Activated naive CD8-positive, alpha-beta T cell (primary cell): ENCODE measurements around the gene NTM.

Experiments used
- H3K27ac Mint-ChIP-seq: one replicate; pipeline ENCODE4 v1.8.0; 2021; ENCODE audit warnings: mixed read lengths
- H3K27me3 Mint-ChIP-seq: one replicate; pipeline ENCODE4 v1.8.0; 2021; ENCODE audit warnings: mixed read lengths
- H3K36me3 Mint-ChIP-seq: one replicate; pipeline ENCODE4 v1.8.0; 2021; ENCODE audit warnings: mixed read lengths
- H3K4me1 Mint-ChIP-seq: one replicate; pipeline ENCODE4 v1.8.0; 2021; ENCODE audit warnings: low read depth, mixed read lengths
- H3K4me3 Mint-ChIP-seq: one replicate; pipeline ENCODE4 v1.8.0; 2021; ENCODE audit warnings: mild to moderate bottlenecking, mixed read lengths
- H3K9me3 Mint-ChIP-seq: one replicate; pipeline ENCODE4 v1.8.0; 2021; ENCODE audit warnings: low read depth, mixed read lengths

NTM gene

GRCh38 chr11:131771471-131771870 is 401.1 kb downstream of the NTM start:
- H3K9me3 Mint-ChIP-seq = no peaks in the 10 kb centered on the region
- H3K27ac Mint-ChIP-seq = no peak overlapping the region
- H3K4me1 Mint-ChIP-seq = no peaks in the 10 kb centered on the region
- H3K36me3 Mint-ChIP-seq = no peaks in the 10 kb centered on the region
- no peak overlapping the region for H3K4me3 Mint-ChIP-seq
- peaks cover 2% of the 10 kb centered on the region for H3K27me3 Mint-ChIP-seq

GRCh38 chr11:131773626-131774025 is 403.2 kb downstream of the NTM start:
- Mint-ChIP-seq H3K36me3 (no peaks in the 10 kb centered on the region), H3K4me1 (no peaks in the 10 kb centered on the region), H3K9me3 (no peaks in the 10 kb centered on the region), H3K27me3 (no peaks in the 10 kb centered on the region), H3K4me3 (no peak overlapping the region), H3K27ac (no peak overlapping the region)

- Mint-ChIP-seq H3K36me3 (no peaks in the 10 kb centered on the region), H3K27ac (no peak overlapping the region), H3K4me3 (no peak overlapping the region), H3K4me1 (no peaks in the 10 kb centered on the region), H3K9me3 (no peaks in the 10 kb centered on the region), H3K27me3 (no peaks in the 10 kb centered on the region)
Measured at GRCh38 chr11:131776211-131776610, 405.8 kb downstream of the NTM start.

- Mint-ChIP-seq H3K36me3 (no peaks in the 10 kb centered on the region), H3K9me3 (no peaks in the 10 kb centered on the region), H3K4me3 (no peak overlapping the region), H3K27me3 (peaks cover 2% of the 10 kb centered on the region), H3K27ac (no peak overlapping the region), H3K4me1 (no peaks in the 10 kb centered on the region)
Measured at GRCh38 chr11:131785801-131786200, 415.4 kb downstream of the NTM start.

GRCh38 chr11:131787119-131787518 is 416.7 kb downstream of the NTM start:
- H3K36me3 Mint-ChIP-seq = no peaks in the 10 kb centered on the region
- H3K27me3 Mint-ChIP-seq = peaks cover 2% of the 10 kb centered on the region
- H3K9me3 Mint-ChIP-seq = no peaks in the 10 kb centered on the region
- H3K4me1 Mint-ChIP-seq = no peaks in the 10 kb centered on the region
- H3K4me3 Mint-ChIP-seq = no peak overlapping the region
- H3K27ac Mint-ChIP-seq = no peak overlapping the region

- no peaks in the 10 kb centered on the region for H3K9me3 Mint-ChIP-seq
- H3K4me3 Mint-ChIP-seq = no peak overlapping the region
- no peaks in the 10 kb centered on the region for H3K36me3 Mint-ChIP-seq
- peaks cover 2% of the 10 kb centered on the region for H3K27me3 Mint-ChIP-seq
- no peaks in the 10 kb centered on the region for H3K4me1 Mint-ChIP-seq
- no peak overlapping the region for H3K27ac Mint-ChIP-seq
Measured at GRCh38 chr11:131790586-131790985, 420.2 kb downstream of the NTM start.

GRCh38 chr11:131792243-131792642 is 421.8 kb downstream of the NTM start:
- peaks cover 2% of the 10 kb centered on the region for H3K27me3 Mint-ChIP-seq
- H3K9me3 Mint-ChIP-seq = no peaks in the 10 kb centered on the region
- H3K4me3 Mint-ChIP-seq = no peak overlapping the region
- H3K36me3 Mint-ChIP-seq = no peaks in the 10 kb centered on the region
- no peak overlapping the region for H3K27ac Mint-ChIP-seq
- no peaks in the 10 kb centered on the region for H3K4me1 Mint-ChIP-seq

- no peak overlapping the region for H3K27ac Mint-ChIP-seq
- H3K9me3 Mint-ChIP-seq = no peaks in the 10 kb centered on the region
- H3K4me1 Mint-ChIP-seq = no peaks in the 10 kb centered on the region
- no peak overlapping the region for H3K4me3 Mint-ChIP-seq
- H3K27me3 Mint-ChIP-seq = no peaks in the 10 kb centered on the region
- no peaks in the 10 kb centered on the region for H3K36me3 Mint-ChIP-seq
Measured at GRCh38 chr11:131796089-131796488, 425.7 kb downstream of the NTM start.

- no peak overlapping the region for H3K4me3 Mint-ChIP-seq
- no peak overlapping the region for H3K27ac Mint-ChIP-seq
Measured at GRCh38 chr11:131796541-131796940, 426.1 kb downstream of the NTM start.

GRCh38 chr11:131800452-131800851 is 430.0 kb downstream of the NTM start:
- Mint-ChIP-seq H3K27ac (no peak overlapping the region), H3K27me3 (no peaks in the 10 kb centered on the region), H3K36me3 (no peaks in the 10 kb centered on the region), H3K4me3 (no peak overlapping the region), H3K9me3 (no peaks in the 10 kb centered on the region), H3K4me1 (no peaks in the 10 kb centered on the region)

More at GRCh38 chr11:131796541-131796940, 426.1 kb downstream of the NTM start:
- no peaks in the 10 kb centered on the region for H3K36me3 Mint-ChIP-seq
- no peaks in the 10 kb centered on the region for H3K4me1 Mint-ChIP-seq
- no peaks in the 10 kb centered on the region for H3K9me3 Mint-ChIP-seq
- no peaks in the 10 kb centered on the region for H3K27me3 Mint-ChIP-seq

GRCh38 chr11:131802440-131803115 is 432.2 kb downstream of the NTM start:
- H3K27ac Mint-ChIP-seq = no peak overlapping the region
- H3K36me3 Mint-ChIP-seq = no peaks in the 10 kb centered on the region
- H3K27me3 Mint-ChIP-seq = no peaks in the 10 kb centered on the region
- no peak overlapping the region for H3K4me3 Mint-ChIP-seq
- H3K4me1 Mint-ChIP-seq = no peaks in the 10 kb centered on the region
- no peaks in the 10 kb centered on the region for H3K9me3 Mint-ChIP-seq

GRCh38 chr11:131807876-131808275 is 437.5 kb downstream of the NTM start:
- Mint-ChIP-seq H3K4me1 (no peaks in the 10 kb centered on the region), H3K9me3 (no peaks in the 10 kb centered on the region)

GRCh38 chr11:131808470-131808869 is 438.1 kb downstream of the NTM start:
- no peaks in the 10 kb centered on the region for H3K36me3 Mint-ChIP-seq
- H3K4me1 Mint-ChIP-seq = no peaks in the 10 kb centered on the region
- no peak overlapping the region for H3K27ac Mint-ChIP-seq
- H3K9me3 Mint-ChIP-seq = no peaks in the 10 kb centered on the region
- H3K4me3 Mint-ChIP-seq = no peak overlapping the region
- H3K27me3 Mint-ChIP-seq = no peaks in the 10 kb centered on the region

More at GRCh38 chr11:131807876-131808275, 437.5 kb downstream of the NTM start:
- Mint-ChIP-seq H3K36me3 (no peaks in the 10 kb centered on the region), H3K27ac (no peak overlapping the region), H3K4me3 (no peak overlapping the region), H3K27me3 (no peaks in the 10 kb centered on the region)

GRCh38 chr11:131809203-131809918 is 438.9 kb downstream of the NTM start:
- Mint-ChIP-seq H3K36me3 (no peaks in the 10 kb centered on the region), H3K9me3 (no peaks in the 10 kb centered on the region)

GRCh38 chr11:131810541-131810940 is 440.1 kb downstream of the NTM start:
- no peaks in the 10 kb centered on the region for H3K9me3 Mint-ChIP-seq
- H3K27me3 Mint-ChIP-seq = no peaks in the 10 kb centered on the region
- no peaks in the 10 kb centered on the region for H3K36me3 Mint-ChIP-seq
- H3K27ac Mint-ChIP-seq = no peak overlapping the region
- no peaks in the 10 kb centered on the region for H3K4me1 Mint-ChIP-seq
- no peak overlapping the region for H3K4me3 Mint-ChIP-seq

More at GRCh38 chr11:131809203-131809918, 438.9 kb downstream of the NTM start:
- Mint-ChIP-seq H3K4me1 (no peaks in the 10 kb centered on the region), H3K4me3 (no peak overlapping the region), H3K27ac (no peak overlapping the region), H3K27me3 (no peaks in the 10 kb centered on the region)

GRCh38 chr11:131811383-131811782 is 441.0 kb downstream of the NTM start:
- Mint-ChIP-seq H3K27me3 (no peaks in the 10 kb centered on the region), H3K27ac (no peak overlapping the region), H3K4me1 (no peaks in the 10 kb centered on the region), H3K4me3 (no peak overlapping the region), H3K36me3 (no peaks in the 10 kb centered on the region), H3K9me3 (no peaks in the 10 kb centered on the region)
